Smooth muscle cell of the brain vasculature (primary cell): ENCODE measurements around the gene MOB3B.
A peak's percentile ranks its signal among the peaks of the same experiment; 100 is the strongest.

Source experiments
- DNase-seq: peaks from one replicate; pipeline ENCODE4 v3.0.0-alpha.2; 2012; ENCODE audit warnings: low read depth, low spot score

The MOB3B gene

GRCh38 chr9:27367921-27368315 lies 161.7 kb downstream of the MOB3B start:
- no peak for DNase-seq

GRCh38 chr9:27367175-27367798 lies 162.3 kb downstream of the MOB3B start:
- DNase-seq, result no peak

DNA sequence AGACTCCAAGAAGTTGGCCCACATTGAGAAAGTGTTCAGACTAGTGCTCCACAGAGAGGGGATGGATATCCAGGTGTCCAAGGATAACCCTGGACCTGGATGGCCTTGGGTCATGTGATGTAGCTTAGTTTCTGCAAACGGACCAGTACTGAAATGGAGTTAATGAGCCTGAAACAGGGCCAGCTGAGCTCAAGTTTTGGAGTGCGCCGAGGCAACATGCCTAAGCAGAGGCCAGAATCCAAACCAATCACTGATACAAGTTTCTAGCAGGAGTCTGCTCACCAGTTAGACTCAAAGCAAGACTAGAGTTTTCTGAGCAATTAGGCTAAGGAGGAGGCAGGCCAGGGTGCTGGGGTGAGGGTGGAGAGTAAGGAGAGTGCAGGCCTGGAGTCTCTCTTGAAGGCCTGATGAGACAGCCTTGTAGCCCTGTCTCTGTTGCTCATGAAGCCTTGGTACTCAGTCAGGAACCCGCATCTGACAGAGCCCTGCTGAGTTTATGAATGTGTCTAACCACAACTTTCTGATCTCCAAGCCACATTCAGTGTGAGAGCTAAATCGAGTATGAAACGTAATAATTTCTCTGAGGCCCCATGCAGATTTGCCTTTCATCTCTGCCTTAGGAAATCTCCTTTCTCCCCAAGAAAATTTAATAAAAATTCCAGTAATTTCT lies 163.8 kb downstream of the MOB3B start:
- peak; percentile 76 for DNase-seq

GRCh38 chr9:27362447-27363210 lies 167.0 kb downstream of the MOB3B start:
- DNase-seq, result no peak

GRCh38 chr9:27361492-27361891 lies 168.1 kb downstream of the MOB3B start:
- DNase-seq, result no peak

DNA sequence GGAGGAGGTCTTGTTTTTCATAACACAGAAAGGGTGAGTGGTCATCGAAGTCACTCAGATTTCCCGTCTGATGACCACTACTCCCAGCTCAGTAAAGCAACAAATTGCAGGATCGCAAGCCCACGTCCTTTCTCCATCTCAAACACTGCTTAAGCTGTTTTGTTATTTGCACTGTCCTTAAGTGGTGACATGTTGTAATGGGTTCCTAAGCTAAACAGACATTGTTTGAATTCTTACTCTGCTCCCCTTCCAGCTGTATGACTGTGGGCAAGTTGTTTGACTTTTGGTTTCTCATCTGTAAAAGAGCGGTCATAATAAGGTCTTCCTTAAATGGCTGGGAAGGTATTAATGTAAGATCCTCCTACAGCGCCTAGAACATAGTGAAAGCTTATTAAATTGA lies 169.9 kb downstream of the MOB3B start:
- DNase-seq, result no peak

- DNase-seq, result no peak
Observed at GRCh38 chr9:27358007-27358406, 171.6 kb downstream of the MOB3B start.

DNA sequence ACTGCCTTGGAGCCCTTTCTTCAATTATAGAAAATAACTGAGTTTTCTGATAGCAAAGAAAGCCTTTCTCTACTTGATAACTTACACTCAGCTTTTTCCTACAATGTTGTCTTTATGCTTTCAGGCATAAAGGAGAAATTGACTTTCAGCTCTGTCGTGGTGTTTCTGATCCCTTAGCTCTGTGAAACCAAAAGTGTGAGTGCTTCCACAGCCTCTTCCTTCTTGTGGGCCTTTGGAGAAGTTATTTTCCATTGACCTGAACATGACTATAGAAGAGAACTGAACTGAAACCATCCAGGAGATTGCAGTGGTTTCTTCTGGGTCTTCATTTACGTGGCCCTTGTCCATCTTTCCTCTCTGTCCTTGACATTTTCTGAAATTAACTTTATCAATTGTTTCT lies 173.2 kb downstream of the MOB3B start:
- DNase-seq, result no peak

DNA sequence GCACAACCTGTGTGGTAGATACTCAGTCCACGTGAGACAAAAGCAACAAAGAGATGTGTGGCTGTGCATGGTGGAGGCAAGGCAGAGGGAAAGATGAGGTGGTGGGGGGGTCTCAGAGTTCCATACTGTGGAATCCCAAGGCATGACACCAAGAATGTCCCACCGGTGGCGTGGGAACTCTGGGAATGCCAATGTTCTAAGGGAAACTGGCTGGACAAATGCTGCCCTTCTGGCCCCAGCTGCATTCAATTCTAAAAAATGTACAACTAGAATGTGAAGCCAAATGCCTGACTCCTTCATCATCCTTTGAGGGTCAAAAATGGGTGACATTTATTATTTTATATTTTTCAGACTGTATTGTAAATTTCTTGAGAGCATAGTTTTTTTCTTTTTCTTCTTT lies 174.4 kb downstream of the MOB3B start:
- no peak for DNase-seq

- DNase-seq, result no peak
Observed at GRCh38 chr9:27353474-27354229, 176.0 kb downstream of the MOB3B start.

DNA sequence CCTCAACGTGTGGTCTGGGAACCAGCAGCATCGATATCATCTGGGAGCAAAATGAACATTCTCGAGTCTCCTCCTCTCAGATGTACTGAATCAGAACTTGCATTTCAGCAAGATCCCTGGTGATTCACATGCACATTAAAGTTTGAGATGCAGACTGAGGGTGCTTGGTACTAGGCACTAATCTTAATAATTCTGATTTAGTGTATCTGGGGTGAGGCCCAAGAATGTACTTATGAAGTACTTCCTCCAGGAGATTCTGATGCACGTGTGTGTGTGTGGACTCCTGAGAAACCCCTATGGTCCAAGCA lies 176.5 kb downstream of the MOB3B start:
- no peak for DNase-seq

DNA sequence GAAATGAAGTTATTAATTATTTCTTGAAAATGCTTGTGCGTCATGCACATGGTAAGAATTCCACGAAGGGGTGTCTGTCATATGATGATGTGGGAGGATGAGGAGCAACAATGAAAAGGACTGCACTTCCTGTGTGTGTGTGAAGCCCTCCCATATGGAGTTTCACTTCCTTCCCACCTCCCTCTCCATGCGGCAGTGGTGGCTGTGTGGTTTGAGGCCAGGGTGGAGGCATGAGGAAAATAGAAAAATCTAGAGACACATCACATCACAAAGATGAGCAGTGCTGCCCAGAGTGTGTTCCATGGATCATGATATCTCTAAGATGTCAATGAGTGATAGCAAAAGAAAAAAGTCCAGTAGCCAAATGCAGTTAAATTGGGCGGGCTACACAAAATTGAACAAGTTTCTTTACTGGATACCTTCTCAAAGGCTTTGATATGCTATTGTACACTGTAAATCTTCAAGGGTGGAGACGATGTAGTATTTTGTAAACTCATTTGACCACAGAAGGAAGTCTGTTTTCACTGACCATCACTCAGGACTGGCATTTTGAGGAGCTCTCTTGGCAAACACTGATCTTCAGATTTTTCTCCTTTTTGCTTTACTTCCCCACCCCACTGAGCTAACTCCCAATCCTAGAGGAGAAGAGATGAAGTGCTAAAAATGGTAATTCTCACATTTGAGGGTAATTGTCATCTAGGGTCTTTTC lies 177.0 kb downstream of the MOB3B start:
- DNase-seq, result no peak

DNA sequence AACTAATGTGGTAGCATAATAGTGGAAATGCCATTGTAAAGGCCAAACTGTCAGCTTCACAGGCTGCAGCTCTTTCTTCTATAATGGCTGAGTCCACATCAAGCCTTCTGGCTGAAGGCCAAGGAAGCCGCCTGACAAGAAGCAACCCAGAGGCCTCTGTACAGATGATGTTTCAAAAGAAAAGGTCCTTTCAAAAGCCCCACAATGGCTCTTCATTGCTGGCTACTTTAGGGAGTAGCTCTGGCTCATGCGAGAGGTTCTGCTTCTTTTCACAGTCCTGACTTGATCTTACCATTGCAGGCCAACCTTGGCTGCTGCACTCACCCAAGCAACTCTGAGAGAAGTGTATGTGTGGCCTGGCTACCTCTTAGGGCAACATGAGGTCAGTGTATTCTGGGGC lies 178.2 kb downstream of the MOB3B start:
- DNase-seq, result no peak

DNA sequence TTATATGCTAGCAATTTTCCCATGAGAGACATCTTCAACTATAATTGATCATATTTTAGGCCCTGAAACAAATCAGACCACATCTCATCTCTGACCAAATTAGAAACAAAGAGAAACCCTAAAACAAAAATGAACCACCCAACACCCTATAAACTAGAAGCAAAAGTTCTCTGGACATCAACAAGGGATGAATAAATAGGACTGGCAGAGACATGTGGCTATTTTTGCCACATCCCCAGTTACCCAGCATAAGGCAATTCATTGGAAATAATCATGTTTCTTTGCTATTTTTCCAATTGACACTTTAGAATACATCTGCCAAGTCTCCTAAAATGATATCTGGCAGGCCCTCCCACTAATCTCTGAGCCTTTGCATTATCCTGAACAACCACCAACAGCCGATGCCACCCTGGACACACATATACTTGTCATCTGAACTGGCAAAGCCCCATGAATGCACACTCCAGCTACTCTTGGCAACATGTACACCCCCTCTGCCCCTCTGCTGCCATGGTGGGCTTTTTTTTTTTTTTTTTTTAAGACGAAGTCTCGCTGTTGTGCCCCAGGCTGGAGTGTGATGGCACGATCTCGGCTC lies 179.1 kb downstream of the MOB3B start:
- no peak for DNase-seq

GRCh38 chr9:27349698-27350080 lies 179.9 kb downstream of the MOB3B start:
- no peak for DNase-seq

- no peak for DNase-seq
Observed at GRCh38 chr9:27348785-27349697, 180.6 kb downstream of the MOB3B start.

DNA sequence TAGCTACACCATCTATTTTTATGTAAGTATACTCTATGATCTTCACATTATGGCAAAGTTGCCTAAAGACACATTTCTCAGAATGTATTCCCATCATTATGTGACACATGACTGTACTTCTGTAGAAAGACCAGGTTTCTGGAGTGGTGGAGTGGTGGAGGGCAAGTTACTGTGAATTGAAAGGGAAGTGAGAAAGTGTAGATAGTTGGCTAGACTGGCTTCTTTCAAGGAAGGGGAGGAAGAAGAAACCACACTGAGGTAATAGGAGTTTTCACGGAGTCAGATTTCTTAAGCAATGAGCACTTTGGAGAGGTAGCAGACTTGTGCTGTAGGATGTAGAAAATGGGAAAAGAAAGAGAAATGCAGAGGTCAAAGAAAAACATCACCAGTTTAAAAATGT lies 181.7 kb downstream of the MOB3B start:
- DNase-seq, result no peak

- DNase-seq, result no peak
Observed at GRCh38 chr9:27344776-27345175, 184.8 kb downstream of the MOB3B start.

DNA sequence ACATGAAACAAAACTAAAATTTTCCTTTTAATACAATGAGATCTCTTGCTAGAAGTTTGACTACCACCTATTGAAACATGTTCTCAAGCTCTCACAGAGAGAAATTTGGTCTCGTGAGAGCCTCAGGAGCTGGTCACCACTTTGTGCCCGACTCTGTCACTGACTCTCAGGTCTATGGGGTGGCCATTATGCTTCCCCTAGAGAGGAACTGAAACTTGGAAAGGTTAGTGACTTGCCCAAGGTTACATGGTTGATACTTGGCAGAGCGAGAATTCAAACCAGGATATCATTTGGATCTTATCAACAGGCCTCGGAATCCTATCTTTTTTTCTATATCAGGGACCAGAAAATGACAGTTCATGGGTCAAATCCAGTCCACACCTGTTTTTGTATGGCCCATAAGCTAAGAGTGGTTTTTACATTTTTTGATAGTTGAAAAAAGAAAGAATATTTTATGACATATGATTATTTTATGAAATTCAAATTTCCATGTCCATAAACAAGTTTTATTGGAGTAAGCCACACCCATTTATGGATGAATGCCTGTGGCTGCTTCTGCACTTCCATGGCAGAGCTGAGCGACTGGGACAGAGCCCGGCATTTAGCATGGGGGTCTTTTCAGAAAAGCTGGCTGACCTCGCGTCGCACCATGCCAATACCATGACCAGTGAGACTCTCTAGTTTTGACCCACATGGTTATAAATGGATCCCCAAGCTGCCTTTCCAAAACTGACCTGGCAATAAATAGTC lies 187.9 kb downstream of the MOB3B start:
- DNase-seq, result no peak
